Colon (tissue), 2 donors: Measurements from ENCODE around the gene ARF6.
"Not testable (repeated sequence)": the region's sequence is repeated elsewhere in the genome, so short reads cannot be mapped to it uniquely, and the experiment has no call there.

ENCODE experiments used
- FAIRE-seq: peaks from 2 replicates; lab custom pipeline; 2012; peaks lifted over from hg19 to GRCh38; lab: Jason Lieb, UNC
- donor health status: control.
- donor health status: control.

ARF6 gene

GRCh38 chr14:49907186-49907585 is 14.3 kb downstream of the ARF6 start:
- FAIRE-seq = no peak

GRCh38 chr14:49908433-49908782 is 15.5 kb downstream of the ARF6 start:
- FAIRE-seq = no peak

- peak; percentile 72 for FAIRE-seq
Observed at GRCh38 chr14:49909016-49909415, 16.1 kb downstream of the ARF6 start.

GRCh38 chr14:49915085-49915484 is 22.2 kb downstream of the ARF6 start:
- no peak for FAIRE-seq

GRCh38 chr14:49918706-49919105 is 25.8 kb downstream of the ARF6 start:
- no peak for FAIRE-seq

- FAIRE-seq = no peak
Observed at GRCh38 chr14:49919825-49920659, 27.2 kb downstream of the ARF6 start.

GRCh38 chr14:49920935-49921334 is 28.1 kb downstream of the ARF6 start:
- FAIRE-seq = no peak

- no peak for FAIRE-seq
Observed at GRCh38 chr14:49921401-49921800, 28.5 kb downstream of the ARF6 start.

- FAIRE-seq = no peak
Observed at GRCh38 chr14:49923442-49923841, 30.6 kb downstream of the ARF6 start.

GRCh38 chr14:49923881-49924280 is 31.0 kb downstream of the ARF6 start:
- FAIRE-seq = no peak

GRCh38 chr14:49924852-49925251 is 32.0 kb downstream of the ARF6 start:
- FAIRE-seq = no peak

- no peak for FAIRE-seq
Observed at GRCh38 chr14:49926803-49927202, 33.9 kb downstream of the ARF6 start.

- no peak for FAIRE-seq
Observed at GRCh38 chr14:49928015-49928414, 35.1 kb downstream of the ARF6 start.

- FAIRE-seq = no peak
Observed at GRCh38 chr14:49930720-49931119, 37.8 kb downstream of the ARF6 start.

- FAIRE-seq = no peak
Observed at GRCh38 chr14:49931523-49931922, 38.6 kb downstream of the ARF6 start.

GRCh38 chr14:49933128-49933527 is 40.2 kb downstream of the ARF6 start:
- no peak for FAIRE-seq

- FAIRE-seq = no peak
Observed at GRCh38 chr14:49933704-49934103, 40.8 kb downstream of the ARF6 start.

GRCh38 chr14:49934646-49935045 is 41.8 kb downstream of the ARF6 start:
- FAIRE-seq = no peak

GRCh38 chr14:49935526-49935925 is 42.6 kb downstream of the ARF6 start:
- no peak for FAIRE-seq

GRCh38 chr14:49936246-49936645 is 43.4 kb downstream of the ARF6 start:
- not testable (repeated sequence) for FAIRE-seq

- not testable (repeated sequence) for FAIRE-seq
Observed at GRCh38 chr14:49936882-49937281, 44.0 kb downstream of the ARF6 start.

- not testable (repeated sequence) for FAIRE-seq
Observed at GRCh38 chr14:49939215-49939614, 46.3 kb downstream of the ARF6 start.

- no peak for FAIRE-seq
Observed at GRCh38 chr14:49939884-49940510, 47.1 kb downstream of the ARF6 start.
